Neural progenitor cell (in vitro differentiated cells): ENCODE data around the gene WNT3A.

Experiments
- CTCF ChIP-seq: fragments of 200-600 bp; sonication (generic); IDR thresholded peaks from 2 replicates; pipeline ENCODE4 v1.5.1; 2017; ENCODE audit warnings: antibody characterized with exemption, mild to moderate bottlenecking
- EZH2 ChIP-seq: fragments of 200-600 bp; sonication (generic); IDR thresholded peaks from 2 replicates; pipeline ENCODE4 v1.6.1; 2017; ENCODE audit warnings: antibody characterized with exemption, mild to moderate bottlenecking, moderate library complexity

DNA sequence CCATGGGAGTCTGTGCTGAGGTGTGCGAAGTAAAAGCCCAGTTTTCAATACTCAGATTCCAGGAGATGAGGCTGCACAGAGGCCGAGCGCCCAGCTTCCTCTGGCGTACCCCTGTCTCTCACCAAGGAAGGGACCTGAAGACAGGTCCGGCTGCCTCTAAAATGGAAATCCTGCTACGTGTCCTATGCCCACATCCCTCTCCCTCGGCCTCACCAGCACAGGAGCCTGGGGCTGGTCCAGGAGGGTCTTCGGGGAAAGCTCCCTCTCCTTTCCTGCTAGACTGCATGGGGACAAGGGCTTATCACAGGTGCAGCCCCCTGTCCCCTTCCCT lies 101.9 kb downstream of the WNT3A start:
- TF ChIP-seq CTCF (no peak), EZH2 (no peak)
